ENCODE results near the gene ZNF438.

ZNF438 gene

GRCh38 chr10:31014161-31014875, 17.3 kb downstream of the ZNF438 start:
- Histone ChIP-seq H3K36me3 (ENCODE audit: control insufficient read depth in 1 of 2, insufficient read depth in 2 of 2, low read depth in 1 of 2, low read length in 2 of 2) (no peaks in the 10 kb centered on the region), H2BK15ac (ENCODE audit: low read depth, poor library complexity, severe bottlenecking) (no peak overlapping the region), H3K27ac (ENCODE audit: low read length, poor library complexity, severe bottlenecking) (no peak overlapping the region), H3K9ac (ENCODE audit: low read length) (no peak overlapping the region), H3K4me2 (ENCODE audit: low read length, poor library complexity, severe bottlenecking) (no peak overlapping the region), H3K14ac (ENCODE audit: low read length in 2 of 2) (no peak overlapping the region), H3K4ac (ENCODE audit: low read depth in 1 of 2, low read length in 2 of 2) (no peak overlapping the region), H2AFZ (ENCODE audit: low read depth, low read length) (no peak overlapping the region), H2BK5ac (ENCODE audit: low read depth, low read length, poor library complexity, severe bottlenecking) (no peak overlapping the region), H3K79me1 (replicated peaks; ENCODE audit: low read length, poor library complexity, severe bottlenecking) (peaks cover 14% of the 10 kb centered on the region), H3K9me3 (ENCODE audit: control insufficient read depth, low read length) (no peaks in the 10 kb centered on the region), H3K23ac (ENCODE audit: low read length in 2 of 2) (no peak overlapping the region), H2AK5ac (ENCODE audit: low read length, severe bottlenecking) (no peak overlapping the region), H3K27me3 (ENCODE audit: control insufficient read depth in 1 of 2, insufficient read depth in 1 of 2, low read length in 2 of 2) (no peaks in the 10 kb centered on the region), H4K91ac (ENCODE audit: low read length) (no peak overlapping the region), H3K18ac (ENCODE audit: low read depth in 1 of 2, low read length in 2 of 2) (no peak overlapping the region), H3K4me1 (ENCODE audit: control insufficient read depth, insufficient read depth, low read depth, low read length) (peaks cover 2% of the 10 kb centered on the region), H3K4me3 (ENCODE audit: insufficient read depth in 1 of 2, low read depth in 1 of 2, low read length in 2 of 2) (no peak overlapping the region), H4K8ac (ENCODE audit: low read length) (no peak overlapping the region), H2BK12ac (ENCODE audit: low read length in 2 of 2) (no peak overlapping the region), H2BK120ac (ENCODE audit: low read depth, low read length) (no peak overlapping the region)
- WGBS: 92% methylated on average over 6 of the region's 7 CpGs
- no peak for DNase-seq

GRCh38 chr10:31013331-31013730, 18.3 kb downstream of the ZNF438 start:
- H3K4me1 ChIP-seq (ENCODE audit: control insufficient read depth, insufficient read depth, low read depth, low read length): peaks cover 2% of the 10 kb centered on the region
- no peak overlapping the region for H3K18ac ChIP-seq (ENCODE audit: low read depth in 1 of 2, low read length in 2 of 2)
- H3K4me2 ChIP-seq (ENCODE audit: low read length, poor library complexity, severe bottlenecking): no peak overlapping the region
- WGBS: 70% methylated on average over 3 of the region's 3 CpGs
- H3K4me3 ChIP-seq (ENCODE audit: insufficient read depth in 1 of 2, low read depth in 1 of 2, low read length in 2 of 2): no peak overlapping the region
- H3K9me3 ChIP-seq (ENCODE audit: control insufficient read depth, low read length): no peaks in the 10 kb centered on the region
- no peak overlapping the region for H4K8ac ChIP-seq (ENCODE audit: low read length)
- no peak overlapping the region for H2AFZ ChIP-seq (ENCODE audit: low read depth, low read length)
- H3K27me3 ChIP-seq (ENCODE audit: control insufficient read depth in 1 of 2, insufficient read depth in 1 of 2, low read length in 2 of 2): no peaks in the 10 kb centered on the region
- no peak overlapping the region for H4K91ac ChIP-seq (ENCODE audit: low read length)
- peaks cover 14% of the 10 kb centered on the region for H3K79me1 ChIP-seq (replicated peaks; ENCODE audit: low read length, poor library complexity, severe bottlenecking)
- no peak overlapping the region for H3K27ac ChIP-seq (ENCODE audit: low read length, poor library complexity, severe bottlenecking)
- no peak for DNase-seq
- H2BK12ac ChIP-seq (ENCODE audit: low read length in 2 of 2): no peak overlapping the region
- H3K9ac ChIP-seq (ENCODE audit: low read length): no peak overlapping the region
- no peak overlapping the region for H2BK5ac ChIP-seq (ENCODE audit: low read depth, low read length, poor library complexity, severe bottlenecking)
- H3K36me3 ChIP-seq (ENCODE audit: control insufficient read depth in 1 of 2, insufficient read depth in 2 of 2, low read depth in 1 of 2, low read length in 2 of 2): no peaks in the 10 kb centered on the region
- H2AK5ac ChIP-seq (ENCODE audit: low read length, severe bottlenecking): no peak overlapping the region
- H3K14ac ChIP-seq (ENCODE audit: low read length in 2 of 2): peak overlapping the region in 1 of 2 experiments; percentile 68
- no peak overlapping the region for H3K23ac ChIP-seq (ENCODE audit: low read length in 2 of 2)
- H3K4ac ChIP-seq (ENCODE audit: low read depth in 1 of 2, low read length in 2 of 2): no peak overlapping the region
- no peak overlapping the region for H2BK15ac ChIP-seq (ENCODE audit: low read depth, poor library complexity, severe bottlenecking)
- H2BK120ac ChIP-seq (ENCODE audit: low read depth, low read length): no peak overlapping the region

GRCh38 chr10:31011665-31012022, 20.0 kb downstream of the ZNF438 start:
- no peaks in the 10 kb centered on the region for H3K27me3 ChIP-seq (ENCODE audit: control insufficient read depth in 1 of 2, insufficient read depth in 1 of 2, low read length in 2 of 2)
- peaks cover 4% of the 10 kb centered on the region for H3K4me1 ChIP-seq (ENCODE audit: control insufficient read depth, insufficient read depth, low read depth, low read length)
- no peak overlapping the region for H3K4me2 ChIP-seq (ENCODE audit: low read length, poor library complexity, severe bottlenecking)
- no peak overlapping the region for H3K18ac ChIP-seq (ENCODE audit: low read depth in 1 of 2, low read length in 2 of 2)
- no peak overlapping the region for H2BK15ac ChIP-seq (ENCODE audit: low read depth, poor library complexity, severe bottlenecking)
- H3K23ac ChIP-seq (ENCODE audit: low read length in 2 of 2): no peak overlapping the region
- H3K79me1 ChIP-seq (replicated peaks; ENCODE audit: low read length, poor library complexity, severe bottlenecking): peaks cover 10% of the 10 kb centered on the region
- no peak overlapping the region for H4K91ac ChIP-seq (ENCODE audit: low read length)
- H3K14ac ChIP-seq (ENCODE audit: low read length in 2 of 2): no peak overlapping the region
- peak; percentile 52 for DNase-seq
- H4K8ac ChIP-seq (ENCODE audit: low read length): no peak overlapping the region
- no peak overlapping the region for H3K4me3 ChIP-seq (ENCODE audit: insufficient read depth in 1 of 2, low read depth in 1 of 2, low read length in 2 of 2)
- H2BK120ac ChIP-seq (ENCODE audit: low read depth, low read length): no peak overlapping the region
- H2AFZ ChIP-seq (ENCODE audit: low read depth, low read length): no peak overlapping the region
- H3K9ac ChIP-seq (ENCODE audit: low read length): no peak overlapping the region
- no peak overlapping the region for H2AK5ac ChIP-seq (ENCODE audit: low read length, severe bottlenecking)
- no peaks in the 10 kb centered on the region for H3K36me3 ChIP-seq (ENCODE audit: control insufficient read depth in 1 of 2, insufficient read depth in 2 of 2, low read depth in 1 of 2, low read length in 2 of 2)
- H3K4ac ChIP-seq (ENCODE audit: low read depth in 1 of 2, low read length in 2 of 2): no peak overlapping the region
- H2BK12ac ChIP-seq (ENCODE audit: low read length in 2 of 2): no peak overlapping the region
- no peak overlapping the region for H3K27ac ChIP-seq (ENCODE audit: low read length, poor library complexity, severe bottlenecking)
- no peak overlapping the region for H2BK5ac ChIP-seq (ENCODE audit: low read depth, low read length, poor library complexity, severe bottlenecking)
- no peaks in the 10 kb centered on the region for H3K9me3 ChIP-seq (ENCODE audit: control insufficient read depth, low read length)
- WGBS: 12% methylated on average over 3 of the region's 3 CpGs

GRCh38 chr10:31011017-31011664, 20.5 kb downstream of the ZNF438 start:
- Histone ChIP-seq H3K4me2 (ENCODE audit: low read length, poor library complexity, severe bottlenecking) (no peak overlapping the region), H3K18ac (ENCODE audit: low read depth in 1 of 2, low read length in 2 of 2) (peak overlapping the region; percentile 46 to 55), H2BK5ac (ENCODE audit: low read depth, low read length, poor library complexity, severe bottlenecking) (no peak overlapping the region), H3K4ac (ENCODE audit: low read depth in 1 of 2, low read length in 2 of 2) (peak overlapping the region; percentile 24 to 35), H3K36me3 (ENCODE audit: control insufficient read depth in 1 of 2, insufficient read depth in 2 of 2, low read depth in 1 of 2, low read length in 2 of 2) (no peaks in the 10 kb centered on the region), H2BK15ac (ENCODE audit: low read depth, poor library complexity, severe bottlenecking) (no peak overlapping the region), H4K8ac (ENCODE audit: low read length) (peak overlapping the region; percentile 62), H3K4me3 (ENCODE audit: insufficient read depth in 1 of 2, low read depth in 1 of 2, low read length in 2 of 2) (no peak overlapping the region), H3K27me3 (ENCODE audit: control insufficient read depth in 1 of 2, insufficient read depth in 1 of 2, low read length in 2 of 2) (no peaks in the 10 kb centered on the region), H2AFZ (ENCODE audit: low read depth, low read length) (no peak overlapping the region), H2BK12ac (ENCODE audit: low read length in 2 of 2) (peak overlapping the region in 1 of 2 experiments; percentile 7), H3K79me1 (replicated peaks; ENCODE audit: low read length, poor library complexity, severe bottlenecking) (peaks cover 15% of the 10 kb centered on the region), H3K23ac (ENCODE audit: low read length in 2 of 2) (no peak overlapping the region), H2BK120ac (ENCODE audit: low read depth, low read length) (no peak overlapping the region), H3K27ac (ENCODE audit: low read length, poor library complexity, severe bottlenecking) (no peak overlapping the region), H3K9ac (ENCODE audit: low read length) (no peak overlapping the region), H2AK5ac (ENCODE audit: low read length, severe bottlenecking) (no peak overlapping the region), H3K4me1 (ENCODE audit: control insufficient read depth, insufficient read depth, low read depth, low read length) (peaks cover 4% of the 10 kb centered on the region), H3K14ac (ENCODE audit: low read length in 2 of 2) (no peak overlapping the region), H4K91ac (ENCODE audit: low read length) (peak overlapping the region; percentile 41), H3K9me3 (ENCODE audit: control insufficient read depth, low read length) (no peaks in the 10 kb centered on the region)
- no peak for DNase-seq
- WGBS: 78% methylated on average over 7 of the region's 8 CpGs

Data from mesenchymal stem cell (in vitro differentiated cells and primary cell).